Measurements from ENCODE around the gene PTGDS. TPM values are rescaled to one million over a fixed set of nuclear protein-coding genes. Genes with fewer than 3 reads are reported as not detected.
A peak's percentile ranks its signal among the peaks of the same experiment; 100 is the strongest.

Gene PTGDS
- total and polyA plus RNA-seq, 2 donors (not counting 1 experiment from before 2014, with no cell fraction given), result 0.13 TPM; not detected in 1

DNA sequence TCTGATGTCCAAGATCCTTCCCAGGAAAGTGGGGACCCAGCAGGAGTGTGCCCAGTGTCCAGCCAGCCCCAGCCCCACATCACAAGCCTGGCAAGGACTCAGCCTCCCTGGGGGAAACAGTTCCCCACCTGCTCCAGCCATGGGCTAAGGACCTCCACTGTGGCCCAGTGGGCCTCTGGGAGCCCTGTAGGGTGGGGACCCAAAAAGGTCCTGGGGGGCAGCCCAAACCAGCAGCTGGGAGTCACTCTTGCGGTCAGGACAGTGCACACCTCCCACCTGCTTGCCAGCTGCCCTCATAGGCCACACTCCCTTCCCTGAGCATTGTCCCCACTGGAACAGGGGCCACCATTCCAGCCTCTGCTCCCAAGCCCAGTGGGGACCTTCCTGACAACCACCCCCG, 49.1 kb downstream of the PTGDS start:
- WGBS (ENCODE audit: insufficient coverage), result 89% methylated on average over 2 of the region's 2 CpGs
- no peak overlapping the region for H3K9ac ChIP-seq (ENCODE audit: low read length)
- no peak overlapping the region for H3K27ac ChIP-seq (ENCODE audit: low read length in 2 of 2)

DNA sequence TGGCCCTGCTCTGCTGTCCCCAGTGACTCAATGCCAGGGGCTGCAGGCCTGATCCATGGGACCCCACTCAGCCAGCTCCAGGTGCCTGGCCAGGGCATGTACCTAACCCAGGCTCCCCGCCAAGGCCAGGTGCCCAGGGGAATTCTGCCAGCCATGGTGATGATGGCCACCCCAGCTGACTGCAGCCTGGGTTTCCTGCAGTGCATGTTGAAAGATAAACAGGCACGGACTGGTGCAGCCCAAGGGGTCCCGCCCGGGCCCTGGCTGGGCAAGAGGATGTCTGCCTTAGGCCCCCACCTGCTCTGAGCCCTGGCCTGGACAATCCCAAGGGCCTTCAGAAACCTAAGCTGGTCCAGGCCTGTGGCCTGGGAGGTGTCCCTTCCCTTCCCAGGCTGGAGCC, 49.5 kb downstream of the PTGDS start:
- no peak overlapping the region for H3K9ac ChIP-seq (ENCODE audit: low read length)
- H4K20me1 ChIP-seq (ENCODE audit: control insufficient read depth, insufficient read depth, low read length, poor library complexity, severe bottlenecking), result peaks cover 11% of the 10 kb centered on the region
- H3K4me2 ChIP-seq (replicated peaks; ENCODE audit: low read depth, low read length, poor library complexity, severe bottlenecking), result peak overlapping the region; percentile 71
- Mint-ChIP-seq H3K27me3 (no peaks in the 10 kb centered on the region), H3K9me3 (ENCODE audit: insufficient read depth) (no peaks in the 10 kb centered on the region), H3K27ac (peak overlapping the region; percentile 56), H3K4me1 (peaks cover 44% of the 10 kb centered on the region), H3K4me3 (peak overlapping the region; percentile 81)
- 74% methylated on average over 4 of the region's 4 CpGs for WGBS (ENCODE audit: insufficient coverage)
- H3K36me3 ChIP-seq (replicated peaks in 1 of 2; ENCODE audit: control extremely low read depth in 1 of 2, control insufficient read depth in 1 of 2, extremely low read depth in 1 of 2, insufficient read depth in 2 of 2, low read length in 1 of 2), result no peaks in the 10 kb centered on the region
- no peak overlapping the region for H3K4me3 ChIP-seq (ENCODE audit: control extremely low read depth in 1 of 5, extremely low read depth in 1 of 5, insufficient read depth in 1 of 5, low read depth in 2 of 5, low read length in 4 of 5)
- H3K79me2 ChIP-seq (ENCODE audit: control insufficient read depth, insufficient read depth, low read length), result peaks cover 11% of the 10 kb centered on the region
- no peak for ATAC-seq (ENCODE audit: low read depth)
- DNase-seq, result no peak
- CTCF ChIA-PET, result interaction anchor here (1.1 to 5.9 kb wide), 14 partner anchors 8 to 260 kb away, joined by 3 to 49 read pairs (median 6); partner anchors contain the start of genes AJM1, CLIC3, NPDC1 and PAXX
- peaks cover 0 to 9% (median 0%) of the 10 kb centered on the region in 3 donors for H3K9me3 ChIP-seq (ENCODE audit: control extremely low read depth in 1 of 3, control insufficient read depth in 2 of 3, insufficient read depth in 1 of 3, low read length in 2 of 3)
- TF ChIP-seq, protein P1, sequence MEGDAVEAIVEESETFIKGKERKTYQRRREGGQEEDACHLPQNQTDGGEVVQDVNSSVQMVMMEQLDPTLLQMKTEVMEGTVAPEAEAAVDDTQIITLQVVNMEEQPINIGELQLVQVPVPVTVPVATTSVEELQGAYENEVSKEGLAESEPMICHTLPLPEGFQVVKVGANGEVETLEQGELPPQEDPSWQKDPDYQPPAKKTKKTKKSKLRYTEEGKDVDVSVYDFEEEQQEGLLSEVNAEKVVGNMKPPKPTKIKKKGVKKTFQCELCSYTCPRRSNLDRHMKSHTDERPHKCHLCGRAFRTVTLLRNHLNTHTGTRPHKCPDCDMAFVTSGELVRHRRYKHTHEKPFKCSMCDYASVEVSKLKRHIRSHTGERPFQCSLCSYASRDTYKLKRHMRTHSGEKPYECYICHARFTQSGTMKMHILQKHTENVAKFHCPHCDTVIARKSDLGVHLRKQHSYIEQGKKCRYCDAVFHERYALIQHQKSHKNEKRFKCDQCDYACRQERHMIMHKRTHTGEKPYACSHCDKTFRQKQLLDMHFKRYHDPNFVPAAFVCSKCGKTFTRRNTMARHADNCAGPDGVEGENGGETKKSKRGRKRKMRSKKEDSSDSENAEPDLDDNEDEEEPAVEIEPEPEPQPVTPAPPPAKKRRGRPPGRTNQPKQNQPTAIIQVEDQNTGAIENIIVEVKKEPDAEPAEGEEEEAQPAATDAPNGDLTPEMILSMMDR (IDR thresholded peaks at IDR 0.05), result no peak
- TF ChIP-seq EZH2 (IDR thresholded peaks at IDR 0.05; ENCODE audit: borderline replicate concordance, insufficient read depth, low read depth, low read length, poor library complexity, severe bottlenecking), result no peak
- H3K4me1 ChIP-seq (ENCODE audit: control insufficient read depth in 2 of 2, insufficient read depth in 2 of 2, low read length in 2 of 2), result peaks cover 38 to 55% of the 10 kb centered on the region in 2 donors
- intact Hi-C loops (cut with micrococcal nuclease), result no loop called here
- H3K27me3 ChIP-seq (replicated peaks in 1 of 4; ENCODE audit: control extremely low read depth in 1 of 4, control insufficient read depth in 3 of 4, insufficient read depth in 4 of 4, low read length in 3 of 4), result no peaks in the 10 kb centered on the region
- no peak overlapping the region for H3K27ac ChIP-seq (ENCODE audit: low read length in 2 of 2)
- no peak overlapping the region for H2AFZ ChIP-seq (ENCODE audit: insufficient read depth, low read depth, low read length, poor library complexity, severe bottlenecking)
- POLR2A ChIA-PET, result interaction anchor here (1.1 to 3.0 kb wide), 2 partner anchors 31 to 35 kb away, joined by 4 to 19 read pairs; partner anchors contain the start of gene PAXX

More for the DNA sequence above, 49.1 kb downstream of the PTGDS start:
- peaks cover 42% of the 10 kb centered on the region for H3K4me1 Mint-ChIP-seq
- ATAC-seq (ENCODE audit: low read depth), result no peak
- H2AFZ ChIP-seq (ENCODE audit: insufficient read depth, low read depth, low read length, poor library complexity, severe bottlenecking), result no peak overlapping the region
- no peak overlapping the region for H3K4me3 ChIP-seq (ENCODE audit: control extremely low read depth in 1 of 5, extremely low read depth in 1 of 5, insufficient read depth in 1 of 5, low read depth in 2 of 5, low read length in 4 of 5)
- ChIA-PET POLR2A (interaction anchor here (0.6 to 1.1 kb wide), 2 partner anchors 31 to 32 kb away, joined by 3 to 4 read pairs; no protein-coding TSS in a partner anchor), CTCF (interaction anchor here (1.0 to 5.9 kb wide), 15 partner anchors 8 to 260 kb away, joined by 3 to 49 read pairs (median 5); partner anchors contain the start of genes CLIC3, NPDC1 and SAPCD2)
- H3K9me3 Mint-ChIP-seq (ENCODE audit: insufficient read depth), result no peaks in the 10 kb centered on the region
- intact Hi-C loops (cut with micrococcal nuclease), result no loop called here
- no peaks in the 10 kb centered on the region for H3K36me3 ChIP-seq (replicated peaks in 1 of 2; ENCODE audit: control extremely low read depth in 1 of 2, control insufficient read depth in 1 of 2, extremely low read depth in 1 of 2, insufficient read depth in 2 of 2, low read length in 1 of 2)
- H3K4me1 ChIP-seq (ENCODE audit: control insufficient read depth in 2 of 2, insufficient read depth in 2 of 2, low read length in 2 of 2), result peaks cover 34 to 50% of the 10 kb centered on the region in 2 donors
- H3K27ac Mint-ChIP-seq, result peak overlapping the region; percentile 56
- TF ChIP-seq EZH2 (IDR thresholded peaks at IDR 0.05; ENCODE audit: borderline replicate concordance, insufficient read depth, low read depth, low read length, poor library complexity, severe bottlenecking), result no peak
- TF ChIP-seq, protein P1 (IDR thresholded peaks at IDR 0.05), result no peak
- H3K9me3 ChIP-seq (ENCODE audit: control extremely low read depth in 1 of 3, control insufficient read depth in 2 of 3, insufficient read depth in 1 of 3, low read length in 2 of 3), result peaks cover 0 to 12% (median 0%) of the 10 kb centered on the region in 3 donors
- no peaks in the 10 kb centered on the region for H3K27me3 Mint-ChIP-seq
- H4K20me1 ChIP-seq (ENCODE audit: control insufficient read depth, insufficient read depth, low read length, poor library complexity, severe bottlenecking), result peaks cover 11% of the 10 kb centered on the region
- H3K79me2 ChIP-seq (ENCODE audit: control insufficient read depth, insufficient read depth, low read length), result peaks cover 6% of the 10 kb centered on the region
- no peak for DNase-seq
- H3K27me3 ChIP-seq (replicated peaks in 1 of 4; ENCODE audit: control extremely low read depth in 1 of 4, control insufficient read depth in 3 of 4, insufficient read depth in 4 of 4, low read length in 3 of 4), result no peaks in the 10 kb centered on the region
- H3K4me2 ChIP-seq (replicated peaks; ENCODE audit: low read depth, low read length, poor library complexity, severe bottlenecking), result peak overlapping the region; percentile 14
- H3K4me3 Mint-ChIP-seq, result peak overlapping the region; percentile 41

Measured in B cell (primary cell).